ENCODE measurements around the gene AGMO. TPM values are rescaled to one million over a fixed set of nuclear protein-coding genes. Genes with fewer than 3 reads are reported as not detected.

The AGMO gene
- total RNA-seq, 1 donor from 2014 or later: 1.2 TPM

DNA sequence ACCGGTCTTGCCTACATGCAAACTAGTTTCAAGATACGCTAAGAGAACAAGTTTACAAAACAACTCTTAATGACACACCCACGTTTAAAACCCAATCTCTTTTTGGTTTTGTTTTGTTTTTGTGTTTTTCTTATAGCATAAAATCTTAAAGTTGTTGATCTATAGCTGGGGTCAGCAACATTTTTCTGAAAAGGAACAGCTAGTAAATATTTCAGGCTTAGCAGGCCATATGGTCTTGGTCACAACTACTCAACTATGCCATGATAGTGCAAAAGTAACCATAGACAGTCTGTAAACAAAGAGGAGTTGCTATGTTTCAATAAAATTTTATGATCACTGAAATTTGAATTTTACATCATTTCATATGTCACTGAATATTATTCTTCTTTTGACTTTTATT is 327.4 kb downstream of the AGMO start:
- Mint-ChIP-seq H3K27ac (ENCODE audit: unreplicated experiment) (no peak overlapping the region), H3K4me3 (ENCODE audit: unreplicated experiment) (no peak overlapping the region), H3K27me3 (ENCODE audit: unreplicated experiment) (no peaks in the 10 kb centered on the region), H3K9me3 (ENCODE audit: unreplicated experiment) (no peaks in the 10 kb centered on the region), H3K4me1 (ENCODE audit: low read depth, unreplicated experiment) (no peaks in the 10 kb centered on the region), H3K36me3 (ENCODE audit: unreplicated experiment) (peaks cover 4% of the 10 kb centered on the region)
- no peak for DNase-seq
- TF ChIP-seq, protein P1, sequence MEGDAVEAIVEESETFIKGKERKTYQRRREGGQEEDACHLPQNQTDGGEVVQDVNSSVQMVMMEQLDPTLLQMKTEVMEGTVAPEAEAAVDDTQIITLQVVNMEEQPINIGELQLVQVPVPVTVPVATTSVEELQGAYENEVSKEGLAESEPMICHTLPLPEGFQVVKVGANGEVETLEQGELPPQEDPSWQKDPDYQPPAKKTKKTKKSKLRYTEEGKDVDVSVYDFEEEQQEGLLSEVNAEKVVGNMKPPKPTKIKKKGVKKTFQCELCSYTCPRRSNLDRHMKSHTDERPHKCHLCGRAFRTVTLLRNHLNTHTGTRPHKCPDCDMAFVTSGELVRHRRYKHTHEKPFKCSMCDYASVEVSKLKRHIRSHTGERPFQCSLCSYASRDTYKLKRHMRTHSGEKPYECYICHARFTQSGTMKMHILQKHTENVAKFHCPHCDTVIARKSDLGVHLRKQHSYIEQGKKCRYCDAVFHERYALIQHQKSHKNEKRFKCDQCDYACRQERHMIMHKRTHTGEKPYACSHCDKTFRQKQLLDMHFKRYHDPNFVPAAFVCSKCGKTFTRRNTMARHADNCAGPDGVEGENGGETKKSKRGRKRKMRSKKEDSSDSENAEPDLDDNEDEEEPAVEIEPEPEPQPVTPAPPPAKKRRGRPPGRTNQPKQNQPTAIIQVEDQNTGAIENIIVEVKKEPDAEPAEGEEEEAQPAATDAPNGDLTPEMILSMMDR (IDR thresholded peaks at IDR 0.05; ENCODE audit: partially characterized antibody, unreplicated experiment): no peak

DNA sequence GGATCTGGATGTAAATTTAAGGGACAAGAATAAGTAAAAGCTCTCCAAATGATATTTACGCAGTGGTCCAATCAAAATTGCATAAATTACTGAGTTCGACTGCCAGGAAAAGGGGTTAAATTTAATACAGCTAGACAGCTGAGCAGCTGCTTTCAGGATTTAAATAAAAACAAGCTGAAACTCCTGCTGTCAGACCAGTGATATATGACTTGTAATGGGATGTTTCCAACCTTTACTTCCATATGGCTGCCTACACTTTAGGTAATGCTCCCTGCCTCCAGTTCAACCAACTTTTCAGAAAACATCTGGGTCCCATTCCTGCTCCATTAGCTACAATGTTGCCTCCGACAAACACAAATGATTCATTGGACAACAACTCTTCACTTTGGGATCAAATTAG is 333.0 kb downstream of the AGMO start:
- TF ChIP-seq, protein P1 (IDR thresholded peaks at IDR 0.05; ENCODE audit: partially characterized antibody, unreplicated experiment): no peak
- H3K9me3 Mint-ChIP-seq (ENCODE audit: unreplicated experiment): peaks cover 3% of the 10 kb centered on the region
- H3K4me3 Mint-ChIP-seq (ENCODE audit: unreplicated experiment): no peak overlapping the region
- peaks cover 4% of the 10 kb centered on the region for H3K36me3 Mint-ChIP-seq (ENCODE audit: unreplicated experiment)
- peaks cover 2% of the 10 kb centered on the region for H3K4me1 Mint-ChIP-seq (ENCODE audit: low read depth, unreplicated experiment)
- H3K27me3 Mint-ChIP-seq (ENCODE audit: unreplicated experiment): no peaks in the 10 kb centered on the region
- no peak overlapping the region for H3K27ac Mint-ChIP-seq (ENCODE audit: unreplicated experiment)
- DNase-seq: no peak

DNA sequence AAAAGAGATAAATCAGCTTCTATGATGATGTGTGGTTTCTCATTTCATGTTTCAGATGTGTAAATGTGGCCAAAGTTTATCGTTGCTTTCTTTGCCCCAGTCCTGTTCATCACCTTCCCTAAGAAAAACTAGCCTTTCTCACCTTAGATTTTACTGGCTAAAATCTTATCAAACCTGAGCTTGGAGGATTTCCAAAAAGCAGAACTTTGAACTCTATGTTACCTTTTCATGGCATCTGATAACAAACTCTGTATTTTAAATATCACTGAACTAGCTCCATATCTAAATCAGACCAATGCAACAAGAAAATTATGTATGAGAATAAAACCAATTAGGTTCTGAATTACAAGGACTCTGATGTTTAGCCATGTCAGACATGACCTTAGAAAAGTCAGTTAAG is 335.8 kb downstream of the AGMO start:
- Mint-ChIP-seq H3K4me3 (ENCODE audit: unreplicated experiment) (no peak overlapping the region), H3K4me1 (ENCODE audit: low read depth, unreplicated experiment) (peaks cover 10% of the 10 kb centered on the region), H3K36me3 (ENCODE audit: unreplicated experiment) (no peaks in the 10 kb centered on the region), H3K27ac (ENCODE audit: unreplicated experiment) (no peak overlapping the region), H3K9me3 (ENCODE audit: unreplicated experiment) (peaks cover 3% of the 10 kb centered on the region), H3K27me3 (ENCODE audit: unreplicated experiment) (peaks cover 3% of the 10 kb centered on the region)
- TF ChIP-seq, protein P1 (IDR thresholded peaks at IDR 0.05; ENCODE audit: partially characterized antibody, unreplicated experiment): no peak
- DNase-seq: no peak

DNA sequence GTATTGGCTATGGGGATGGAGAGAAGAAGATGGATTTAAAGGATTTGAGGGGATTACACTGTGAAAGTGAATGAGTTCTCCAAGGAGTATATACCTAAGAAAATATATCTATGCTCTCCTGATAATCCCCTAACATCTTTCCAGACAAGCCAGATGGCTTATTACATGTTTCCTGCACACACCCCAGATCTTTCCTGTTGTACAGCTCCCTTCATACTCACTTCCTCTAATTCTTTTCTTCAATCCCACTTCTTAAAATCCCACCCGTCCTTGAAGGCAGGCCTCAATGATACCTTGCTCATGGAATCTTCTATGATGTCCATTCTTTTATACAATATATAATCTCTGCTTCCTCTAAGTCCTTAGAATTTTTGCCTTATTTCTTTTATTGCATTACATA is 342.1 kb downstream of the AGMO start:
- TF ChIP-seq, protein P1 (IDR thresholded peaks at IDR 0.05; ENCODE audit: partially characterized antibody, unreplicated experiment): no peak
- Mint-ChIP-seq H3K4me1 (ENCODE audit: low read depth, unreplicated experiment) (peaks cover 21% of the 10 kb centered on the region), H3K36me3 (ENCODE audit: unreplicated experiment) (no peaks in the 10 kb centered on the region), H3K27ac (ENCODE audit: unreplicated experiment) (peak overlapping the region; percentile 13), H3K27me3 (ENCODE audit: unreplicated experiment) (peaks cover 3% of the 10 kb centered on the region), H3K9me3 (ENCODE audit: unreplicated experiment) (no peaks in the 10 kb centered on the region), H3K4me3 (ENCODE audit: unreplicated experiment) (no peak overlapping the region)
- no peak for DNase-seq

DNA sequence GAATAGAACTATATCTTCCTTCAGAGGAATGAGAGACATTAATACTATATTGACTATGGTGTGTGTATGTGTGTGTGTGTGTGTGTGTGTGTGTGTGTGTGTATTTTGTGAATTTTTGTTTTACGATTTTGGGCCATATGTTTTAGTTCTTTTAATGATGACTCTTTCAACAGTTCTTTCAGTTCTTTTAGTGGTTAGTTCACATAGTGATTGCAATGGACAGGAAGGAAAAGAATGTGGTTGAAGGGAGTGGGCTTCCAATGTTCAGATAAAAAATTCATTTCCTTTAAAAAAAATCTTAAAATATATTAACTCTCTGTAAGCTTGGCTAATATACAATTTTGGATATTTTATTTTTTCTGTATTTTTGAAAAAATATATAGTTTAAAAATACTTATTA is 343.6 kb downstream of the AGMO start:
- Mint-ChIP-seq H3K27me3 (ENCODE audit: unreplicated experiment) (peaks cover 3% of the 10 kb centered on the region), H3K27ac (ENCODE audit: unreplicated experiment) (no peak overlapping the region)

More for the DNA sequence above, 343.6 kb downstream of the AGMO start:
- Mint-ChIP-seq H3K4me1 (ENCODE audit: low read depth, unreplicated experiment) (peaks cover 21% of the 10 kb centered on the region), H3K36me3 (ENCODE audit: unreplicated experiment) (no peaks in the 10 kb centered on the region), H3K4me3 (ENCODE audit: unreplicated experiment) (no peak overlapping the region), H3K9me3 (ENCODE audit: unreplicated experiment) (no peaks in the 10 kb centered on the region)
- no peak for DNase-seq
- TF ChIP-seq, protein P1 (IDR thresholded peaks at IDR 0.05; ENCODE audit: partially characterized antibody, unreplicated experiment): no peak

Data from glutamatergic neuron (in vitro differentiated cells).